KBM-7 (cell line): ENCODE measurements around the gene PKIB.

Experiments
- DNase-seq: peaks from one replicate; pipeline ENCODE4 v3.0.0-alpha.2; 2015
- in situ Hi-C: fragments of 300-500 bp; cut with MboI; formaldehyde crosslinking; loops from 2 replicates; pipeline ENCODE4 v1.14.3; 2020; ENCODE audit warnings: low sequenced_read_pairs, low pct_unique_long_range_greater_than_20kb, mixed read lengths

Gene PKIB

DNA sequence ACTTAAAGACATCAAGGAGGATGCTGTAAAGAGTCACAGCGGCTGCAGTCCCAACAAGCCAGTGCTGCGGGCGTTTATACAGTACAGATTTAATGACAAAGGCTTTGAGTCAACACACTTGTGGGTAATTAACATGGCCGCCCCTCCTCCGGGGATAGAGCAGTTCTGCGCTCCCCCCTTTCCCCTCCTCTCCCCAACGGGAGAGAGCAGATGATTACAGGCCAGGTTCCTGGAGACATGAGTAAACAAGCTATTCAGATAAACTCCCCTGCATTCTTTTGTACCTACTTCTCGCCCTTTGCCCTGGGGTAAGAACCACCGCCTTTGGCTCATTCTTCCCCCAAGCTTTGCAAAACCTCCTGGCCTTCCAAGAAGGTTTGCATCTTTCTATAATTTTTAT is 145.7 kb downstream of the PKIB start:
- no peak for DNase-seq
- in situ Hi-C loops, result no loop called here

DNA sequence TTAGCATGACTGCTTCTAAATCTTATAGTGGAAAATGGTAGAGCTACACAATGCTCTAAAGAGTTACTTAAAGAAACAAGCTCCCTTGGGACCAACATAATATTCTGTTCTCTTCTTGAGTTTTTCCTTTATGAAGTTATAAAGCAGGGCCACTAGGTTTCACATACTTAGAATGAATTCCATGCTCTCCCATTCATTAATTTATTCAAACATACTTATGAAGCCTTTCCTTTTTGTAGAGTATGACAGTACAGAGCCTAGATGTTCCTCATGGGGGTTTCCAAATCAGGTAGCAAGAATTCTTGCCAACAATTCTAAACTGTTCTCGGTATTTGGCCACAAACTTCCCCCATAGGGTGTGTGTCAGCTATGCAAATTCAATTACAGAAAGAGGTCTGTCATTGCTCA is 148.7 kb downstream of the PKIB start:
- DNase-seq, result no peak

DNA sequence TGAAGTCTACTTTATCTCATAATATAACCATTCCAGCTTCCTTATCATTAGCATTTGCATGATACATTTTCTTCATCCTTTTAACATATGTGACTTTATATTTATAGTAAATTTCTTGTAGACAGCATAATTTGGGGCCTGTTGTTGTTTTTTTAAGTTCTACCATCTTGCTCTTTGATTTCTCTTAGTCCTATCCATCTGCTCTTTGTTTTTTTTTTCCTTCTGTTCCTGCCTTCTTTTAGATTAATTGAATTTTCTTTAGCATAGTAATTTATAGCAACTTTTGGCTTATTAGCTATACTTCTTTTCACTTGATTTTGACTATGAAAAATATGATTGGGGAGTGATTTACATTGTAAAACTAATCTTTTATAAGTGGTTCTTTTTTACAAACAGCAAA is 150.1 kb downstream of the PKIB start:
- in situ Hi-C loops, result no loop called here
- DNase-seq, result no peak

More for the DNA sequence above, 148.7 kb downstream of the PKIB start:
- in situ Hi-C loops, result no loop called here

DNA sequence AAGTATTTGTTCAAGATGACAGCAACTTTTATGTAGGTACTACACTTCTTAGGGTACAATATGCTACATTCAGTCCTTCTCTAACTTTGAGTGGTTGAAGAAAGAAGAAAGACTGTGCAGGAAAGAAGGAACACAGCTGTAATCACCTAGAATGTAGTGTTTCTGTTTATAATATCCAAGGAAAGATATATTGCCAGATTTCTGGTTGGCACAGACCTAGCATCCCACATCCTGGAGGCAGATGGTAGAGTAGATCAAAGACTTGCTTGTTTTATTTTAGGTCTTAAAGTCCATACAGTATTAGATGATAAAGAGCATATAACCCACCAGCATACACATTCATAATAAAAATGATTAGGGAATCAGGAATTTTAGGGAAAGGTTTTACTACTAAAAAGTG is 156.1 kb downstream of the PKIB start:
- no peak for DNase-seq
- in situ Hi-C loops, result no loop called here

DNA sequence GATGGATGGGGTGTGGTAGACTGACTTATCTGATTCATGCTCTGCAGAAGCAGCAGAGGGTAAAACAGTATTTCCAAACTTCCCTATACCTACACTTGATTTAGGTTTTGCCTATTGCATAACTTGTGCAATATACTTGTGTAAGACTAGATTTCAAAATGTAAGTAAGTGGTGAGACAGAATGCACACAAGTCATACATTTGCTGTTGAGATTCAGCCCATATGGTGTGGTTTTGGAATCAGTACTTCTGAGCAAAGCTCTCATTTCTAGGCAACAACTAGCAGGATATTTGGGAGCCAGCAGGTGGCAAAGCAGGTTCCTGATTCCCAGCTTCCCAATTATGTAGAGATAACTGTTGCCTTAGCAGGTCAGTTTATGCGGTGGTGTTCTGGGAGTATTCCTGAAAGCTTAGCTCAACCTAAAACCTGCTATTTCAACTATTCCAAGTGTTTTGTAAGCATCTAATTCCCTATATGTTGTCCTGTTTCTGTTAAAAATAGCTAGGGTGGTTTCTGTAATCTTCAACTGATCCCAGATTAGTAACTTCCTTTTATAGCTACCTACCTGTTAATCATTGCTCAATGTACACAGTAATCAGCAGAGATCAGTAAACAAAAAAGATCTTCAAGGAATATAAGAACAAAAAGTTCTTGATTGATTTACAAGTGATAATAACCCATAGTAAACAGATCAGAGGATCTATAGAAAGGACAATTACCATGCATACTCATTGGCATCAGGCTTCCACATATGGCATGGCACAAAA is 160.8 kb downstream of the PKIB start:
- in situ Hi-C loops, result no loop called here
- peak; percentile 27 for DNase-seq

DNA sequence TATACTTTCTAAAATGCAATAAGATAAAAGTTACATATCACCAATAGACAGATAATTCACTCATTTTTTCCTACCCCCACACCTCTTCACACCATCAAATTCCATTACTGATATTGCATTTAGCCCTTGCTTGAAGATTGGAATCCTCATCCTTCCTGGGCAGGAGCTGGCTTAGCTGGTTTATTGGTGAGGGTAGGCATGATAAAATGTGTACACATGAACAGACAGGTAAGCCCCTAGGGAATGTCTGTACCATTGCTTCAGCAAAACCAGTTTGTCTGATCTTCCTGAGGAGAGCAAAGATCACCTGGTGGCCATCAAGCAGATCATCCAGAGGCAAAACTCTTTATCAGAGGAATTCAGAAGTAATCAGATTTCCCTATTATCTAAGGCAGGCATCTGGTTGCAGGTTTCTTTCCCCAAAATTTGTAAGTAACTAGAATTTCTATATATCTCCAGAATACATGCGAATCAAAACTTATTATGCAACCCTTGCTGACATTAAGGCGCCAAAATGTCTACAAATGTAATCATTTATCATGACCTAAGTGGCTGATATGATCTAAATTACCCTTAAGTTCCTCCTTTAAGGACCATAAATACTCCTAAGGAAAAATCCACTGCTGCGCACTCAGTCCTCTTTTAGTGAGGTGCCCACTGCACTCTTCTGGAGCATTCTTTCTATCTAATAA is 162.7 kb downstream of the PKIB start:
- DNase-seq, result peak; percentile 28
- in situ Hi-C loops, result no loop called here
